K562 (cell line): ENCODE results near the gene DEGS1. TPM values are rescaled to one million over a fixed set of nuclear protein-coding genes. Genes with fewer than 3 reads are reported as not detected.

Experiments
- ATAC-seq: fragments of 200-7000 bp; cut with Tn5 transposase; 3 replicates; pipeline ENCODE4 v1.9.1; 2020; ENCODE audit warnings: moderate library complexity
- BruUV-seq: library from RNA; stranded (reverse); fragments of 400-500 nt; replicated peaks from 2 replicates; lab custom pipeline; 2021; lab: Mats Ljungman, UMichigan
- CTCF ChIA-PET: fragments of 300-600 bp; formaldehyde crosslinking; extraction: SDS; loops from one replicate; lab custom pipeline; 2021; ENCODE audit warnings: low intra/inter-chr PET ratio; lab: Yijun Ruan, JAX
- POLR2A ChIA-PET: fragments of 300-600, 350-650 bp; sonication (Branson Sonifier 250); formaldehyde crosslinking; extraction: SDS; loops from one replicate; lab custom pipeline; 2021; ENCODE audit warnings: antibody characterized with exemption, inconsistent platforms; lab: Yijun Ruan, JAX
- DNase-seq, 4 experiments: peaks; one replicate each; pipeline versions ENCODE4 v3.0.0 to v3.0.0-alpha.2; 2011 to 2018; ENCODE audit warnings: low spot score in 3 of 4, mixed read lengths in 3 of 4; ENCODE audit errors: extremely low read depth in 1 of 4
- FAIRE-seq: peaks from 2 replicates; lab custom pipeline; 2011; peaks lifted over from hg19 to GRCh38; lab: Jason Lieb, UNC
- H2AFZ ChIP-seq: 2 replicates; pipeline ENCODE4 v1.6.0; 2011; ENCODE audit warnings: low read depth, low read length, control low read depth, inconsistent platforms
- H3K27ac ChIP-seq: fragments of 200-600 bp; 3 replicates; pipeline ENCODE4 v1.8.0; 2011; ENCODE audit warnings: low read depth, mild to moderate bottlenecking, control low read depth, inconsistent platforms, low read length, moderate library complexity, mixed read lengths; ENCODE audit errors: extremely low read depth
- H3K27me3 ChIP-seq, 2 experiments: fragments of 300-600 bp in 1 of 2; 2 replicates in 1 of 2; 3 replicates in 1 of 2; pipeline versions ENCODE4 v1.6.0 to v1.8.0; 2011; ENCODE audit warnings: inconsistent platforms in 2 of 2, low read length in 2 of 2, mild to moderate bottlenecking in 1 of 2, mixed read lengths in 1 of 2, moderate library complexity in 1 of 2; ENCODE audit not compliant: control insufficient read depth in 2 of 2, insufficient read depth in 2 of 2
- H3K36me3 ChIP-seq: fragments of 300-600 bp; 3 replicates; pipeline ENCODE4 v1.8.0; 2011; ENCODE audit warnings: mild to moderate bottlenecking, low read length, inconsistent platforms; ENCODE audit not compliant: control insufficient read depth, insufficient read depth
- H3K4me1 ChIP-seq, 2 experiments: fragments of 200-600 bp in 1 of 2; replicated peaks in 1 of 2; 2 replicates in 1 of 2; 3 replicates in 1 of 2; pipeline versions ENCODE4 v1.5.1 to v1.8.0; 2011; ENCODE audit warnings: inconsistent platforms in 2 of 2, low read length in 2 of 2, mild to moderate bottlenecking in 1 of 2, mixed read lengths in 1 of 2, moderate library complexity in 1 of 2; ENCODE audit not compliant: control insufficient read depth in 2 of 2, insufficient read depth in 2 of 2
- H3K4me2 ChIP-seq: 2 replicates; pipeline ENCODE4 v1.6.1; 2011; ENCODE audit warnings: low read length, control low read depth, inconsistent platforms, mixed read lengths; ENCODE audit not compliant: insufficient read depth
- H3K4me3 ChIP-seq: fragments of 200-600 bp; sonication (generic), shearing (Covaris generic); 2 replicates; pipeline ENCODE4 v1.5.1; 2016; ENCODE audit warnings: control low read depth, inconsistent platforms
- H3K79me2 ChIP-seq: fragments of 200-600 bp; 3 replicates; pipeline ENCODE4 v1.8.0; 2011; ENCODE audit warnings: low read length, inconsistent platforms; ENCODE audit not compliant: control insufficient read depth, insufficient read depth
- H3K9ac ChIP-seq, 2 experiments: 2 replicates each; pipeline versions ENCODE4 v1.6.0 to v1.6.1; 2011; ENCODE audit warnings: low read depth in 2 of 2, low read length in 2 of 2, control low read depth in 1 of 2, inconsistent platforms in 1 of 2, mild to moderate bottlenecking in 1 of 2, mixed read lengths in 1 of 2; ENCODE audit not compliant: insufficient read depth in 1 of 2
- H3K9me1 ChIP-seq: one replicate; pipeline ENCODE4 v1.6.0; 2011; ENCODE audit warnings: inconsistent platforms, mild to moderate bottlenecking, low read length, moderate library complexity; ENCODE audit not compliant: control insufficient read depth, insufficient read depth
- H3K9me3 ChIP-seq: replicated peaks from 2 replicates; pipeline ENCODE4 v1.5.1; 2011; ENCODE audit warnings: low read depth, low read length, inconsistent platforms; ENCODE audit not compliant: control insufficient read depth, insufficient read depth
- H4K20me1 ChIP-seq: replicated peaks from 2 replicates; pipeline ENCODE4 v1.6.1; 2011; ENCODE audit warnings: low read length, inconsistent platforms, mixed read lengths; ENCODE audit not compliant: control insufficient read depth, insufficient read depth
- CCAR2 ChIP-seq: fragments of 200-400 bp; formaldehyde crosslinking; IDR thresholded peaks from 2 replicates; pipeline ENCODE4 v1.6.1; 2017; ENCODE audit warnings: mild to moderate bottlenecking, low read depth, low read length
- CEBPB ChIP-seq: fragments of 450-650 bp; IDR thresholded peaks from 2 replicates; pipeline ENCODE4 v1.6.1; 2016; ENCODE audit warnings: missing genetic modification characterization, missing compliant biosample characterization
- CEBPG ChIP-seq, 3 experiments: fragments of 200-800 bp in 1 of 3; sonication (Bioruptor generic) in 1 of 3; sonication (generic) in 1 of 3; formaldehyde crosslinking in 1 of 3; IDR thresholded peaks in 2 of 3; conservative IDR thresholded peaks in 1 of 3; 2 replicates each; pipeline versions ENCODE4 v1.6.1 to v1.8.0; 2016 to 2022; ENCODE audit warnings: missing compliant biosample characterization in 2 of 3, missing genetic modification characterization in 2 of 3, mild to moderate bottlenecking in 1 of 3, missing genetic modification reagents in 1 of 3
- HNRNPLL ChIP-seq: fragments of 200-400 bp; formaldehyde crosslinking; IDR thresholded peaks from 2 replicates; pipeline ENCODE4 v1.6.1; 2017; ENCODE audit warnings: low read length, low read depth, mild to moderate bottlenecking; ENCODE audit not compliant: poor library complexity, severe bottlenecking
- MEIS2 ChIP-seq: fragments of 450-650 bp; IDR thresholded peaks from 2 replicates; pipeline ENCODE4 v1.6.1; 2014; ENCODE audit warnings: mild to moderate bottlenecking; ENCODE audit not compliant: partially characterized antibody
- PBX2 ChIP-seq, 2 experiments: IDR thresholded peaks in 1 of 2; conservative IDR thresholded peaks in 1 of 2; 2 replicates each; pipeline ENCODE4 v1.6.1; 2016; ENCODE audit warnings: low read depth in 2 of 2, mild to moderate bottlenecking in 1 of 2, missing compliant biosample characterization in 1 of 2, missing genetic modification characterization in 1 of 2, moderate library complexity in 1 of 2
- ZNF140 ChIP-seq: fragments of 250-450 bp; sonication (Bioruptor Pico); IDR thresholded peaks from 2 replicates; pipeline ENCODE4 v1.8.0; 2021; ENCODE audit warnings: moderate library complexity, mild to moderate bottlenecking, inconsistent platforms
- ZNF174 ChIP-seq: fragments of 250-450 bp; sonication (Bioruptor Pico); IDR thresholded peaks from 2 replicates; pipeline ENCODE4 v1.4.0; 2020; ENCODE audit warnings: mild to moderate bottlenecking
- ZNF444 ChIP-seq: fragments of 250-450 bp; sonication (Bioruptor Pico); IDR thresholded peaks from 2 replicates; pipeline ENCODE4 v1.4.0; 2020; ENCODE audit warnings: mild to moderate bottlenecking, moderate library complexity
- WGBS: fragments of 100-300 bp; shearing (Covaris generic); methylation state at CpG from one replicate; pipeline ENCODE4 v1.1.6; 2016; ENCODE audit warnings: low coverage, mixed read lengths; ENCODE audit not compliant: insufficient coverage; ENCODE audit errors: missing lambda C conversion rate; 5-methylcytosine and 5-hydroxymethylcytosine counted together
- in situ Hi-C: fragments of 300-500 bp; cut with MboI; formaldehyde crosslinking; loops from 4 replicates; pipeline ENCODE4 v1.15.0; 2018; ENCODE audit warnings: inconsistent platforms, mixed read lengths
- intact Hi-C: fragments of 100-400 bp; cut with micrococcal nuclease; formaldehyde crosslinking; loops from 2 replicates; pipeline ENCODE4 v1.14.2; 2022
- polyA plus RNA-seq, 8 experiments: library from polyadenylated mRNA; depleted of rRNA in 4 of 8; stranded (reverse) in 5 of 8; unstranded in 3 of 8; fragments of >200 nt; fragmentation: Nextera tagmentation in 2 of 8; fragmentation: Illumina TruSeq in 1 of 8; extraction: Ambion mirVana in 2 of 8; extraction: Trizol in 1 of 8; gene quantifications; 2 replicates each; pipeline versions ENCODE4 v1.2.1 to v1.2.3, GENCODE V29; 2011 to 2014; ENCODE audit warnings: inconsistent platforms in 1 of 8, missing spikeins in 1 of 8
- total RNA-seq, 7 experiments: library from RNA; depleted of rRNA in 6 of 7; stranded (reverse); fragments of >200 nt in 6 of 7; fragmentation: Illumina TruSeq in 2 of 7; extraction: Trizol in 2 of 7; gene quantifications; 2 replicates each; pipeline versions ENCODE4 v1.2.1 to v1.2.3, GENCODE V29; 2011 to 2021; ENCODE audit warnings: low replicate concordance in 1 of 7

The DEGS1 gene
- total and polyA plus RNA-seq, 9 of the 15 experiments (the other 6 are each of a cell fraction or from before 2014, with no cell fraction given): 12.3 to 95.0 (median 38.8) TPM

DNA sequence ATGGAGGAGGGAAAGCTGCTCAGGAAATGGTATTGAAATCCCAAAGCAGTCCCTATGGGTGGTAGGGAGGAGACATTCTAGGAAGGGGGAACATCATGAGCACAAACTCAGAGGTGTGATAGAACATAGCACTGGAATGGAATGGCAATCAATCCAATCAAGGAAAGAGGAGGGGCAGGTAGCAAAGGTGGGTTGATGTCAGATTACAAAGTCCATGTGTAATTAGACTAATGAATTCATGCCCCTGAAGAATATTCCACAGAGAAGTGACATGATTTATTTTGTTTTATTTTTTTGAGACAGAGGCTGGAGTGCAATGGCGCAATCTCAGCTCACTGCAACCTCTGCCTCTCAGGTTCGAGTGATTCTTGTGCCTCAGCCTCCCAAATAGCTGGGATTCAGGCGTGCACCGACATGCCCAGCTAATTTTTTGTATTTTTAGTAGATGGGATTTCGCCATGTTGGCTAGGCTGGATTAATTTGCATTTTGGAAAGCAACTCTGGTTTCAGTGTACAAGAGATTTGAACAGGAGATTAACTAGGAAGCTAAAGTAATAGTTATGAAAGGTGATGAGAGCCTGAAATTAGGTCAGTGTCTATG is 36.1 kb downstream of the DEGS1 start:
- in situ Hi-C loops (no loop called here), intact Hi-C loops (no loop called here)
- H3K4me1 ChIP-seq: peaks cover 0 to 2% of the 10 kb centered on the region in 2 experiments; a peak in 2 of 5 replicates
- H3K36me3 ChIP-seq: no peaks in the 10 kb centered on the region
- no peak for TF ChIP-seq ZNF444 (CRISPR knock-in tag)
- TF ChIP-seq PBX2 (CRISPR knock-in tag; IDR thresholded peaks at IDR 0.05; ENCODE audit: low read depth): no peak
- TF ChIP-seq PBX2 (tag; conservative IDR thresholded peaks at IDR 0.05; ENCODE audit: low read depth): peak; percentile 40; the same call in 1 of the 2 replicates
- no peak for TF ChIP-seq HNRNPLL
- peak; percentile 33 for TF ChIP-seq MEIS2
- no peak for TF ChIP-seq ZNF174 (CRISPR knock-in tag)
- no peak for TF ChIP-seq ZNF140
- no peak for TF ChIP-seq CCAR2
- peak; percentile 14; the same call in 1 of the 2 replicates for TF ChIP-seq CEBPG (CRISPR knock-in tag; IDR thresholded peaks at IDR 0.05)
- peak; percentile 38 to 64 for TF ChIP-seq CEBPG (tag; conservative IDR thresholded peaks at IDR 0.05 in 1 of 2, IDR thresholded peaks at IDR 0.05 in 1 of 2)
- peak; percentile 89 for TF ChIP-seq CEBPB (tag)
- H3K4me2 ChIP-seq: no peak overlapping the region
- ChIA-PET CTCF (no interaction called here), POLR2A (interaction anchor here (0.5 to 1.2 kb wide), 2 partner anchors 13 to 18 kb away, joined by 3 to 4 read pairs; no protein-coding TSS in a partner anchor)
- DNase-seq: no peak
- H3K27ac ChIP-seq: no peak overlapping the region
- H3K79me2 ChIP-seq: no peaks in the 10 kb centered on the region
- no peak for ATAC-seq
- H3K9me1 ChIP-seq: no peaks in the 10 kb centered on the region
- H3K27me3 ChIP-seq: no peaks in the 10 kb centered on the region; a peak in 1 of 5 replicates
- no peak for FAIRE-seq
- no peak overlapping the region for H3K9ac ChIP-seq
- H3K4me3 ChIP-seq: no peak overlapping the region
- H2AFZ ChIP-seq: no peak overlapping the region
- no peaks in the 10 kb centered on the region for H4K20me1 ChIP-seq
- no TSS peak for BruUV-seq
- no peaks in the 10 kb centered on the region for H3K9me3 ChIP-seq
- 32% methylated on average over 5 of the region's 5 CpGs for WGBS
